D721Med (cell line): Measurements from ENCODE around the gene SPTSSB.

ENCODE experiments used
- DNase-seq: peaks from one replicate; pipeline ENCODE4 v3.0.0; 2011; ENCODE audit warnings: low spot score; ENCODE audit not compliant: insufficient read length
- FAIRE-seq: peaks from 2 replicates; lab custom pipeline; 2011; peaks lifted over from hg19 to GRCh38; lab: Jason Lieb, UNC
- CTCF ChIP-seq: IDR thresholded peaks from 2 replicates; pipeline ENCODE4 v1.5.1; 2012; ENCODE audit warnings: mild to moderate bottlenecking, control low read depth; ENCODE audit not compliant: insufficient read depth; ENCODE audit errors: missing control alignments

The SPTSSB gene

GRCh38 chr3:161371441-161372320, at the start of gene SPTSSB:
Gene SPTSSB, minus strand, starts transcription at chr3:161371517. Its CDS starts 25,194 bp downstream, at chr3:161346323.
- no peak for TF ChIP-seq CTCF
- FAIRE-seq (no peak), DNase-seq (peak; percentile 28)

- FAIRE-seq = no peak
- TF ChIP-seq CTCF = no peak
- no peak for DNase-seq
Observed at GRCh38 chr3:161420746-161421145, 49.4 kb upstream of the SPTSSB start.

GRCh38 chr3:161419555-161420333, 48.4 kb upstream of the SPTSSB start:
- DNase-seq (no peak), FAIRE-seq (no peak)
- TF ChIP-seq CTCF = no peak

- FAIRE-seq (no peak), DNase-seq (no peak)
- TF ChIP-seq CTCF = no peak
Observed at GRCh38 chr3:161415506-161416231, 44.4 kb upstream of the SPTSSB start.

DNA sequence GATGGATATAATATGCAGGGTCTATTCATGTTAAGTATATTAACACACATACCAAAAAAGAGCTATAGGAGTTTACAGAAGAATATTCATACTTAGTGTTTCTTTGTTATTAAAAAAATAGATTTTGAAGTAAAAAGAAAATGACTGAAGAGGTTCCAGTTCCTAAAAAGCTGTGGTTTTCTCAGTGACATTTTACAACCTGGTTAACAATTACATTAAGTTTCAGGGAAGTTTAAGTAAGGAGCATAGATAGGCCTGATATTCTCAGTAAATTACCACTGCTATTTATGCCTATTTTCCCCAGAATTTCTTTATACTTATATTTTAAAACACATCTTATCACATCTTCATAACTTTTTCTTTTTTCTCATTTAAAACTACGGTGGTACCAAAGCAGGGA, 43.6 kb upstream of the SPTSSB start:
- DNase-seq (no peak), FAIRE-seq (no peak)
- no peak for TF ChIP-seq CTCF

DNA sequence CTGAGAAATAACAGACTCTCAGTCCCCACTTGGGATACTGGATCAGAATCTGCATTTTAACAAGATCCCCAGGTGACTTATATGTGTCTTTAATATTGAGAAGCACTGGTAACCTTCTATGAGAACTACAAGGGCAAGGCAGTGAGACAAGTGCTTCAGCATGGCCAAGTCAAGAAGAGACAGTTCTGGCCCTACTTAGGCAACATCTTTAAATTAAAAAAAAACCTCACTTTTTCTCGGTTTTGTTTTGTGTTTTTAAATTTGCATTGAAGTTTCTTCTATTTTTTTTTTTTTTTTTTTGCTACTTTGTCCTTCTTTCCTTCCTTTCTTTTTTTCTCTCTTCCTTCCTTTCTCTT, 42.5 kb upstream of the SPTSSB start:
- TF ChIP-seq CTCF = no peak
- FAIRE-seq (no peak), DNase-seq (no peak)
